Suprapubic skin (tissue), 4 donors: ENCODE data around the gene MROH2A.

Experiments
- CTCF ChIP-seq, 2 donors: fragments of 200-600 bp in 1 of 2; fragments of 450-650 bp in 1 of 2; sonication (generic) in 1 of 2; IDR thresholded peaks; one replicate each; pipeline ENCODE4 v1.5.1; 2016 to 2019; ENCODE audit warnings: antibody characterized with exemption in 2 of 2, mild to moderate bottlenecking in 1 of 2, moderate library complexity in 1 of 2
- POLR2A ChIP-seq, 2 donors: fragments of 450-650 bp; IDR thresholded peaks; one replicate each; pipeline ENCODE4 v1.6.1; 2017; ENCODE audit warnings: antibody characterized with exemption in 2 of 2, mild to moderate bottlenecking in 2 of 2, moderate library complexity in 2 of 2
- POLR2AphosphoS5 ChIP-seq, 3 donors: sonication (generic); formaldehyde crosslinking; IDR thresholded peaks; one replicate each; pipeline ENCODE4 v1.6.1; 2017; ENCODE audit warnings: antibody characterized with exemption in 3 of 3

- no peak for TF ChIP-seq POLR2A (IDR thresholded peaks at IDR 0.05)
- TF ChIP-seq CTCF (IDR thresholded peaks at IDR 0.05): no peak
- no peak for TF ChIP-seq POLR2AphosphoS5 (IDR thresholded peaks at IDR 0.05)
Measured at GRCh38 chr2:233845301-233846060, 67.4 kb downstream of the MROH2A start.
